ENCODE measurements around the gene PDZK1. TPM values are rescaled to one million over a fixed set of nuclear protein-coding genes. Genes with fewer than 3 reads are reported as not detected.

PDZK1 gene
- polyA plus RNA-seq, 1 donor from 2014 or later = 0.88 TPM

DNA sequence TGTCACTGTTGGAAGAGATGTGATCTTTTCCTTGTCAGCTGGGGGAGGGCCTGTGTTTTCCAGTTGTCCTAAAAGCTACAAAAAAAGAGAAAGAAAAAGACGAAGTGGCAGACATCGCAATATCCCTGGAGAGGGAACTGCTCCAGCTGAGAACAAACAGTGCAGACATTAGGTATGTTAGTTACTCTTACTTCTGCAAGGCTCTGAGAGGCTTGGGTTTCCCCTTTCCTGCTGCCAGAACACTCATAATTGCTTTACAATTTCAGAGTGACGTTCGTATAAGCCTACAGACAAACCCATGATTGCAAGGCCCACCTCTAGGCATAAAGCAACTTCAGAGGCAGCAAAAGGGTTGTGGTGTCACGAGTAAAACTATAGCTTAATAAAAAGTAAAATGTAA lies 43.3 kb upstream of the PDZK1 start:
- Histone ChIP-seq H4K20me1 (ENCODE audit: insufficient read depth) (no peaks in the 10 kb centered on the region), H2AFZ (ENCODE audit: low read depth, low read length) (no peak overlapping the region), H3K36me3 (ENCODE audit: insufficient read depth, low read length) (no peaks in the 10 kb centered on the region), H3K79me2 (replicated peaks; ENCODE audit: insufficient read depth, low read length) (no peaks in the 10 kb centered on the region), H3K9ac (ENCODE audit: low read length) (no peak overlapping the region), H3K27me3 (ENCODE audit: insufficient read depth, low read depth, low read length) (no peaks in the 10 kb centered on the region), H3K9me3 (ENCODE audit: low read length) (no peaks in the 10 kb centered on the region), H3K4me3 (ENCODE audit: low read length) (no peak overlapping the region), H3K27ac (ENCODE audit: low read length) (no peak overlapping the region), H3K9me2 (ENCODE audit: insufficient read depth, low read length) (no peaks in the 10 kb centered on the region), H3K4me2 (ENCODE audit: low read length) (no peak overlapping the region), H3F3A (ENCODE audit: insufficient read depth, low read length, poor library complexity, severe bottlenecking) (no peaks in the 10 kb centered on the region)
- TF ChIP-seq, protein P1, sequence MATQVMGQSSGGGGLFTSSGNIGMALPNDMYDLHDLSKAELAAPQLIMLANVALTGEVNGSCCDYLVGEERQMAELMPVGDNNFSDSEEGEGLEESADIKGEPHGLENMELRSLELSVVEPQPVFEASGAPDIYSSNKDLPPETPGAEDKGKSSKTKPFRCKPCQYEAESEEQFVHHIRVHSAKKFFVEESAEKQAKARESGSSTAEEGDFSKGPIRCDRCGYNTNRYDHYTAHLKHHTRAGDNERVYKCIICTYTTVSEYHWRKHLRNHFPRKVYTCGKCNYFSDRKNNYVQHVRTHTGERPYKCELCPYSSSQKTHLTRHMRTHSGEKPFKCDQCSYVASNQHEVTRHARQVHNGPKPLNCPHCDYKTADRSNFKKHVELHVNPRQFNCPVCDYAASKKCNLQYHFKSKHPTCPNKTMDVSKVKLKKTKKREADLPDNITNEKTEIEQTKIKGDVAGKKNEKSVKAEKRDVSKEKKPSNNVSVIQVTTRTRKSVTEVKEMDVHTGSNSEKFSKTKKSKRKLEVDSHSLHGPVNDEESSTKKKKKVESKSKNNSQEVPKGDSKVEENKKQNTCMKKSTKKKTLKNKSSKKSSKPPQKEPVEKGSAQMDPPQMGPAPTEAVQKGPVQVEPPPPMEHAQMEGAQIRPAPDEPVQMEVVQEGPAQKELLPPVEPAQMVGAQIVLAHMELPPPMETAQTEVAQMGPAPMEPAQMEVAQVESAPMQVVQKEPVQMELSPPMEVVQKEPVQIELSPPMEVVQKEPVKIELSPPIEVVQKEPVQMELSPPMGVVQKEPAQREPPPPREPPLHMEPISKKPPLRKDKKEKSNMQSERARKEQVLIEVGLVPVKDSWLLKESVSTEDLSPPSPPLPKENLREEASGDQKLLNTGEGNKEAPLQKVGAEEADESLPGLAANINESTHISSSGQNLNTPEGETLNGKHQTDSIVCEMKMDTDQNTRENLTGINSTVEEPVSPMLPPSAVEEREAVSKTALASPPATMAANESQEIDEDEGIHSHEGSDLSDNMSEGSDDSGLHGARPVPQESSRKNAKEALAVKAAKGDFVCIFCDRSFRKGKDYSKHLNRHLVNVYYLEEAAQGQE (IDR thresholded peaks at IDR 0.05; ENCODE audit: borderline replicate concordance) = no peak
- TF ChIP-seq RAD21 (conservative IDR thresholded peaks at IDR 0.05) (no peak), EP300 (conservative IDR thresholded peaks at IDR 0.05; ENCODE audit: poor library complexity, severe bottlenecking) (no peak), SMC3 (conservative IDR thresholded peaks at IDR 0.05; ENCODE audit: poor library complexity) (no peak), POLR2AphosphoS5 (IDR thresholded peaks at IDR 0.05) (no peak), EZH2 (IDR thresholded peaks at IDR 0.05; ENCODE audit: borderline replicate concordance, insufficient read depth, low read length, poor library complexity, severe bottlenecking) (no peak), TAF1 (IDR thresholded peaks at IDR 0.05; ENCODE audit: low read depth) (no peak), MXI1 (conservative IDR thresholded peaks at IDR 0.05; ENCODE audit: poor library complexity, severe bottlenecking) (no peak)
- TF ChIP-seq, protein P2, sequence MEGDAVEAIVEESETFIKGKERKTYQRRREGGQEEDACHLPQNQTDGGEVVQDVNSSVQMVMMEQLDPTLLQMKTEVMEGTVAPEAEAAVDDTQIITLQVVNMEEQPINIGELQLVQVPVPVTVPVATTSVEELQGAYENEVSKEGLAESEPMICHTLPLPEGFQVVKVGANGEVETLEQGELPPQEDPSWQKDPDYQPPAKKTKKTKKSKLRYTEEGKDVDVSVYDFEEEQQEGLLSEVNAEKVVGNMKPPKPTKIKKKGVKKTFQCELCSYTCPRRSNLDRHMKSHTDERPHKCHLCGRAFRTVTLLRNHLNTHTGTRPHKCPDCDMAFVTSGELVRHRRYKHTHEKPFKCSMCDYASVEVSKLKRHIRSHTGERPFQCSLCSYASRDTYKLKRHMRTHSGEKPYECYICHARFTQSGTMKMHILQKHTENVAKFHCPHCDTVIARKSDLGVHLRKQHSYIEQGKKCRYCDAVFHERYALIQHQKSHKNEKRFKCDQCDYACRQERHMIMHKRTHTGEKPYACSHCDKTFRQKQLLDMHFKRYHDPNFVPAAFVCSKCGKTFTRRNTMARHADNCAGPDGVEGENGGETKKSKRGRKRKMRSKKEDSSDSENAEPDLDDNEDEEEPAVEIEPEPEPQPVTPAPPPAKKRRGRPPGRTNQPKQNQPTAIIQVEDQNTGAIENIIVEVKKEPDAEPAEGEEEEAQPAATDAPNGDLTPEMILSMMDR (IDR thresholded peaks at IDR 0.05; ENCODE audit: poor library complexity, severe bottlenecking) = no peak

DNA sequence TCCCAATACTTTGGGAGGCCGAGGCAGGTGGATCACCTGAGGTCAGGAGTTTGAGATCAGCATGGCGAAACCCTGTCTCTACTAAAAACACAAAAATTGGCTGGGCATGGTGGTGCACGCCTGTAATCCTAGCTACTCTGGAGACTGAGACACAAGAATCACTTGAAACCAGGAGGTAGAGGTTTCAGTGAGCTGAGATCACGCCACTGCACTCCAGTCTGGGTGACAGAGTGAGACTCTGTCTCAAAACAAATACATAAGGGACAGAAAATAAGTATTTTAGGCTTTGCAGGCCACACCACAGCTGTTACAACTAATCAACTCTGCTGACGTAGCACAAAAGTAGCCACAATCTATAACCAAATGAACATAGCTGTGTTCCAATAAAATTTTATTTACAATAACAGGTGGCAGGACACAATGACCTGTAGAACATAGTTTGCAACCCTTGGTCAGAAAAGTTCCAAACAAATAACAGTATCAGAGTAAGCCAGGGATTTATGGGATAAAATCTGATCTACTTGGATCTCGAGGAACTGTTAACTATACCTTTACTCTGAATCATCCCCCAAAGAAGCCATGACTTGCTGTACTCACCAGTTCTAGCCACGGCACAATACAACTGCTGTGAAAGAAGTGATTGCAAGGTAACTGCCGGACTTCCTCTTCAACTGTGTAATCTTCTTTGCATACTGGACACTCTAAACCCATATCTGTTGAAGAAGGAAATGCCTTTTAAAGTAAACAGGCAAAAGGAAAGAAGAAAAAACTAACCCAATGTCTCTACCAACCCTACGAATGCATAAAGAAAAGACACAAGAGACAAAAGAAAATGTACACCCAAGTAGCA lies 40.5 kb upstream of the PDZK1 start:
- no peak for TF ChIP-seq POLR2AphosphoS5 (IDR thresholded peaks at IDR 0.05)
- TF ChIP-seq, protein P2 (IDR thresholded peaks at IDR 0.05; ENCODE audit: poor library complexity, severe bottlenecking) = no peak
- TF ChIP-seq, protein P1 (IDR thresholded peaks at IDR 0.05; ENCODE audit: borderline replicate concordance) = no peak
- no peak for TF ChIP-seq MXI1 (conservative IDR thresholded peaks at IDR 0.05; ENCODE audit: poor library complexity, severe bottlenecking)
- no peak for TF ChIP-seq EZH2 (IDR thresholded peaks at IDR 0.05; ENCODE audit: borderline replicate concordance, insufficient read depth, low read length, poor library complexity, severe bottlenecking)
- TF ChIP-seq EP300 (conservative IDR thresholded peaks at IDR 0.05; ENCODE audit: poor library complexity, severe bottlenecking) = no peak
- TF ChIP-seq RAD21 (conservative IDR thresholded peaks at IDR 0.05) = no peak
- H3K27ac ChIP-seq (ENCODE audit: low read length) = no peak overlapping the region
- H3K9me2 ChIP-seq (ENCODE audit: insufficient read depth, low read length) = no peaks in the 10 kb centered on the region
- no peaks in the 10 kb centered on the region for H4K20me1 ChIP-seq (ENCODE audit: insufficient read depth)
- no peak overlapping the region for H3K4me3 ChIP-seq (ENCODE audit: low read length)
- H3K36me3 ChIP-seq (ENCODE audit: insufficient read depth, low read length) = peaks cover 4% of the 10 kb centered on the region
- no peaks in the 10 kb centered on the region for H3K9me3 ChIP-seq (ENCODE audit: low read length)
- H3F3A ChIP-seq (ENCODE audit: insufficient read depth, low read length, poor library complexity, severe bottlenecking) = no peaks in the 10 kb centered on the region
- no peaks in the 10 kb centered on the region for H3K79me2 ChIP-seq (replicated peaks; ENCODE audit: insufficient read depth, low read length)
- no peak overlapping the region for H3K9ac ChIP-seq (ENCODE audit: low read length)
- H2AFZ ChIP-seq (ENCODE audit: low read depth, low read length) = no peak overlapping the region
- H3K4me2 ChIP-seq (ENCODE audit: low read length) = no peak overlapping the region
- H3K27me3 ChIP-seq (ENCODE audit: insufficient read depth, low read depth, low read length) = no peaks in the 10 kb centered on the region
